IgD-negative memory B cell (primary cell): ENCODE results near the gene DLGAP1. TPM values are rescaled to one million over a fixed set of nuclear protein-coding genes. Genes with fewer than 3 reads are reported as not detected.
A peak's percentile ranks its signal among the peaks of the same experiment; 100 is the strongest.

ENCODE experiments used
- H3K27ac Mint-ChIP-seq, 3 donors: one replicate each; pipeline ENCODE4 v1.8.0; 2020 to 2022; ENCODE audit warnings: mild to moderate bottlenecking in 3 of 3, mixed read lengths in 3 of 3, moderate library complexity in 1 of 3
- H3K27me3 Mint-ChIP-seq: one replicate; pipeline ENCODE4 v1.8.0; 2021; ENCODE audit warnings: mixed read lengths
- H3K36me3 Mint-ChIP-seq: one replicate; pipeline ENCODE4 v1.8.0; 2020; ENCODE audit warnings: mild to moderate bottlenecking, mixed read lengths
- H3K4me1 Mint-ChIP-seq, 3 donors: one replicate each; pipeline ENCODE4 v1.8.0; 2020 to 2022; ENCODE audit warnings: mixed read lengths in 3 of 3, mild to moderate bottlenecking in 1 of 3
- H3K4me3 Mint-ChIP-seq, 4 donors: one replicate each; pipeline ENCODE4 v1.8.0; 2020 to 2022; ENCODE audit warnings: mild to moderate bottlenecking in 4 of 4, mixed read lengths in 4 of 4, moderate library complexity in 3 of 4
- H3K9me3 Mint-ChIP-seq, 3 donors: one replicate each; pipeline ENCODE4 v1.8.0; 2020 to 2021; ENCODE audit warnings: mixed read lengths in 3 of 3, mild to moderate bottlenecking in 1 of 3
- polyA plus RNA-seq: library from polyadenylated mRNA; unstranded; fragments of 300-500 nt; fragmentation: Illumina TruSeq; gene quantifications from one replicate; pipeline ENCODE4 v1.2.3, GENCODE V29; 2021

Gene DLGAP1
- polyA plus RNA-seq, 1 donor from 2014 or later: not detected

GRCh38 chr18:3984163-3984757 is 470.8 kb downstream of the DLGAP1 start:
- peaks cover 4 to 11% (median 6%) of the 10 kb centered on the region in 3 donors for H3K4me1 Mint-ChIP-seq
- peaks cover 1% of the 10 kb centered on the region for H3K27me3 Mint-ChIP-seq
- peaks cover 1 to 7% (median 3%) of the 10 kb centered on the region in 3 donors for H3K9me3 Mint-ChIP-seq
- H3K36me3 Mint-ChIP-seq: peaks cover 4% of the 10 kb centered on the region
- H3K4me3 Mint-ChIP-seq: no peak overlapping the region
- no peak overlapping the region for H3K27ac Mint-ChIP-seq

GRCh38 chr18:3983351-3983969 is 471.6 kb downstream of the DLGAP1 start:
- H3K9me3 Mint-ChIP-seq: peaks cover 4 to 10% (median 8%) of the 10 kb centered on the region in 3 donors
- no peak overlapping the region for H3K27ac Mint-ChIP-seq
- peaks cover 4 to 11% (median 6%) of the 10 kb centered on the region in 3 donors for H3K4me1 Mint-ChIP-seq
- H3K36me3 Mint-ChIP-seq: peaks cover 4% of the 10 kb centered on the region
- H3K4me3 Mint-ChIP-seq: no peak overlapping the region
- peaks cover under 1% of the 10 kb centered on the region for H3K27me3 Mint-ChIP-seq

- peaks cover 6 to 13% (median 7%) of the 10 kb centered on the region in 3 donors for H3K9me3 Mint-ChIP-seq
- H3K27me3 Mint-ChIP-seq: no peaks in the 10 kb centered on the region
- H3K4me3 Mint-ChIP-seq: no peak overlapping the region
- H3K36me3 Mint-ChIP-seq: peaks cover 4% of the 10 kb centered on the region
- no peak overlapping the region for H3K27ac Mint-ChIP-seq
- peaks cover 4 to 11% (median 6%) of the 10 kb centered on the region in 3 donors for H3K4me1 Mint-ChIP-seq
Observed at GRCh38 chr18:3982541-3982940, 472.6 kb downstream of the DLGAP1 start.

GRCh38 chr18:3979024-3979423 is 476.1 kb downstream of the DLGAP1 start:
- Mint-ChIP-seq H3K36me3 (peaks cover 1% of the 10 kb centered on the region), H3K4me1 (no peaks in the 10 kb centered on the region), H3K9me3 (peaks cover 7 to 13% (median 8%) of the 10 kb centered on the region in 3 donors), H3K27me3 (no peaks in the 10 kb centered on the region), H3K4me3 (no peak overlapping the region), H3K27ac (no peak overlapping the region)

GRCh38 chr18:3973191-3973850 is 481.8 kb downstream of the DLGAP1 start:
- Mint-ChIP-seq H3K27me3 (no peaks in the 10 kb centered on the region), H3K27ac (peak overlapping the region in 1 of 3 donors; percentile 19), H3K4me1 (no peaks in the 10 kb centered on the region), H3K4me3 (no peak overlapping the region), H3K36me3 (no peaks in the 10 kb centered on the region), H3K9me3 (peaks cover 0 to 3% (median 2%) of the 10 kb centered on the region in 3 donors)

GRCh38 chr18:3972291-3972930 is 482.7 kb downstream of the DLGAP1 start:
- H3K4me3 Mint-ChIP-seq: no peak overlapping the region
- H3K27ac Mint-ChIP-seq: no peak overlapping the region
- H3K27me3 Mint-ChIP-seq: no peaks in the 10 kb centered on the region
- H3K4me1 Mint-ChIP-seq: no peaks in the 10 kb centered on the region
- H3K36me3 Mint-ChIP-seq: no peaks in the 10 kb centered on the region
- peaks cover 0 to 1% (median 0%) of the 10 kb centered on the region in 3 donors for H3K9me3 Mint-ChIP-seq

- H3K27me3 Mint-ChIP-seq: no peaks in the 10 kb centered on the region
- H3K36me3 Mint-ChIP-seq: no peaks in the 10 kb centered on the region
- H3K27ac Mint-ChIP-seq: no peak overlapping the region
- H3K9me3 Mint-ChIP-seq: peaks cover 0 to 1% (median 0%) of the 10 kb centered on the region in 3 donors
- H3K4me3 Mint-ChIP-seq: no peak overlapping the region
- no peaks in the 10 kb centered on the region for H3K4me1 Mint-ChIP-seq
Observed at GRCh38 chr18:3970929-3971328, 484.2 kb downstream of the DLGAP1 start.

- Mint-ChIP-seq H3K4me1 (no peaks in the 10 kb centered on the region), H3K27ac (no peak overlapping the region), H3K36me3 (no peaks in the 10 kb centered on the region), H3K9me3 (peaks cover 0 to under 1% (median 0%) of the 10 kb centered on the region in 3 donors), H3K4me3 (no peak overlapping the region), H3K27me3 (peaks cover 2% of the 10 kb centered on the region)
Observed at GRCh38 chr18:3967359-3968180, 487.5 kb downstream of the DLGAP1 start.

- no peak overlapping the region for H3K4me3 Mint-ChIP-seq
- H3K27ac Mint-ChIP-seq: no peak overlapping the region
- no peaks in the 10 kb centered on the region for H3K4me1 Mint-ChIP-seq
- H3K36me3 Mint-ChIP-seq: no peaks in the 10 kb centered on the region
- H3K27me3 Mint-ChIP-seq: peaks cover 2% of the 10 kb centered on the region
- H3K9me3 Mint-ChIP-seq: peaks cover 0 to 2% (median 0%) of the 10 kb centered on the region in 3 donors
Observed at GRCh38 chr18:3966642-3967358, 488.3 kb downstream of the DLGAP1 start.

GRCh38 chr18:3966246-3966641 is 488.9 kb downstream of the DLGAP1 start:
- no peaks in the 10 kb centered on the region for H3K36me3 Mint-ChIP-seq
- no peak overlapping the region for H3K27ac Mint-ChIP-seq
- H3K27me3 Mint-ChIP-seq: peaks cover 2% of the 10 kb centered on the region
- H3K9me3 Mint-ChIP-seq: peaks cover 0 to 2% (median 0%) of the 10 kb centered on the region in 3 donors
- no peak overlapping the region for H3K4me3 Mint-ChIP-seq
- H3K4me1 Mint-ChIP-seq: no peaks in the 10 kb centered on the region

- Mint-ChIP-seq H3K4me3 (no peak overlapping the region), H3K36me3 (no peaks in the 10 kb centered on the region), H3K9me3 (peaks cover 0 to 2% (median 1%) of the 10 kb centered on the region in 3 donors), H3K4me1 (no peaks in the 10 kb centered on the region), H3K27me3 (peaks cover 6% of the 10 kb centered on the region), H3K27ac (no peak overlapping the region)
Observed at GRCh38 chr18:3960977-3961376, 494.1 kb downstream of the DLGAP1 start.

- Mint-ChIP-seq H3K27me3 (peaks cover 6% of the 10 kb centered on the region), H3K4me1 (no peaks in the 10 kb centered on the region), H3K27ac (no peak overlapping the region), H3K4me3 (no peak overlapping the region), H3K9me3 (peaks cover 0 to 6% (median 4%) of the 10 kb centered on the region in 3 donors), H3K36me3 (no peaks in the 10 kb centered on the region)
Observed at GRCh38 chr18:3960142-3960541, 495.0 kb downstream of the DLGAP1 start.

- Mint-ChIP-seq H3K4me3 (no peak overlapping the region), H3K36me3 (no peaks in the 10 kb centered on the region), H3K9me3 (peaks cover 0 to 9% (median 2%) of the 10 kb centered on the region in 3 donors), H3K4me1 (peaks cover 0 to 1% (median 0%) of the 10 kb centered on the region in 3 donors), H3K27me3 (no peaks in the 10 kb centered on the region), H3K27ac (no peak overlapping the region)
Observed at GRCh38 chr18:3952031-3952430, 503.1 kb downstream of the DLGAP1 start.
